ENCODE measurements around the gene LEAP2. TPM values are rescaled to one million over a fixed set of nuclear protein-coding genes. Genes with fewer than 3 reads are reported as not detected.

The LEAP2 gene
- total RNA-seq, 4 donors from 2014 or later, result 1.5 to 4.8 (median 2.9) TPM

- no peak for DNase-seq
- intact Hi-C loops (cut with DNase I), result no loop called here
- H3K27me3 ChIP-seq, result no peaks in the 10 kb centered on the region
- WGBS, 2 donors, result 64 to 72% methylated on average over 2 of the region's 2 CpGs
- no peaks in the 10 kb centered on the region for H3K9me3 ChIP-seq
- H3K4me1 ChIP-seq, result peaks cover 0 to 10% of the 10 kb centered on the region in 2 donors
- TF ChIP-seq POLR2A (IDR thresholded peaks at IDR 0.05) (no peak), CTCF (IDR thresholded peaks at IDR 0.05) (no peak)
- no peak overlapping the region for H3K4me3 ChIP-seq (replicated peaks in 1 of 3)
- H3K27ac ChIP-seq, result no peak overlapping the region
- H3K36me3 ChIP-seq, result peaks cover 21 to 29% of the 10 kb centered on the region in 2 donors
Measured at GRCh38 chr5:132877466-132877865, 4.0 kb downstream of the LEAP2 start.

- Histone ChIP-seq H3K4me1 (peaks cover 0 to 10% of the 10 kb centered on the region in 2 donors), H3K9me3 (no peaks in the 10 kb centered on the region), H3K27me3 (no peaks in the 10 kb centered on the region), H3K36me3 (peaks cover 22 to 29% of the 10 kb centered on the region in 2 donors), H3K27ac (no peak overlapping the region), H3K4me3 (replicated peaks in 1 of 3) (no peak overlapping the region)
- 54 to 62% methylated on average over 3 of the region's 3 CpGs for WGBS, 2 donors
- DNase-seq, result peak; percentile 18 to 42
- intact Hi-C loops (cut with DNase I), result no loop called here
- no peak for TF ChIP-seq CTCF (IDR thresholded peaks at IDR 0.05)
- no peak for TF ChIP-seq POLR2A (IDR thresholded peaks at IDR 0.05)
Measured at GRCh38 chr5:132877938-132878337, 4.5 kb downstream of the LEAP2 start.

- Histone ChIP-seq H3K4me1 (peaks cover 0 to 1% of the 10 kb centered on the region in 2 donors), H3K4me3 (replicated peaks in 1 of 3) (no peak overlapping the region), H3K27ac (no peak overlapping the region), H3K36me3 (peaks cover 49 to 63% of the 10 kb centered on the region in 2 donors), H3K27me3 (no peaks in the 10 kb centered on the region), H3K9me3 (no peaks in the 10 kb centered on the region)
- TF ChIP-seq CTCF (IDR thresholded peaks at IDR 0.05) (peak; percentile 17 to 65 (median 54)), POLR2A (IDR thresholded peaks at IDR 0.05) (no peak)
- DNase-seq, result peak; percentile 49 to 50
- 38 to 43% methylated on average over 2 of the region's 2 CpGs for WGBS, 2 donors
- intact Hi-C loops (cut with DNase I), result no loop called here
Measured at GRCh38 chr5:132883261-132883834, 9.9 kb downstream of the LEAP2 start.

GRCh38 chr5:132884548-132884947, 11.1 kb downstream of the LEAP2 start:
- Histone ChIP-seq H3K4me3 (replicated peaks in 1 of 3) (no peak overlapping the region), H3K36me3 (peaks cover 49 to 73% of the 10 kb centered on the region in 2 donors), H3K4me1 (no peaks in the 10 kb centered on the region), H3K27ac (no peak overlapping the region), H3K27me3 (no peaks in the 10 kb centered on the region), H3K9me3 (no peaks in the 10 kb centered on the region)
- no peak for DNase-seq
- intact Hi-C loops (cut with DNase I), result no loop called here
- 92 to 94% methylated on average over 2 of the region's 2 CpGs for WGBS, 2 donors
- TF ChIP-seq POLR2A (IDR thresholded peaks at IDR 0.05) (no peak), CTCF (IDR thresholded peaks at IDR 0.05) (no peak)

GRCh38 chr5:132886064-132886823, 12.8 kb downstream of the LEAP2 start:
- no peak overlapping the region for H3K4me3 ChIP-seq (replicated peaks in 1 of 3)
- no peak overlapping the region for H3K27ac ChIP-seq
- DNase-seq, result no peak
- H3K9me3 ChIP-seq, result no peaks in the 10 kb centered on the region
- TF ChIP-seq CTCF (IDR thresholded peaks at IDR 0.05) (no peak), POLR2A (IDR thresholded peaks at IDR 0.05) (no peak)
- H3K36me3 ChIP-seq, result peaks cover 47 to 67% of the 10 kb centered on the region in 2 donors
- intact Hi-C loops (cut with DNase I), result no loop called here
- 95% methylated on average over 11 of the region's 11 CpGs for WGBS, 2 donors
- H3K27me3 ChIP-seq, result no peaks in the 10 kb centered on the region
- no peaks in the 10 kb centered on the region for H3K4me1 ChIP-seq
